GM19023 (cell line): Measurements from ENCODE around the gene HCRTR1.

ENCODE experiments used
- ATAC-seq: cut with Tn5 transposase; IDR thresholded peaks from one replicate; pipeline ENCODE4 v1.9.1; 2021; ENCODE audit warnings: mild to moderate bottlenecking, moderate library complexity; ENCODE audit not compliant: unreplicated experiment

The HCRTR1 gene

DNA sequence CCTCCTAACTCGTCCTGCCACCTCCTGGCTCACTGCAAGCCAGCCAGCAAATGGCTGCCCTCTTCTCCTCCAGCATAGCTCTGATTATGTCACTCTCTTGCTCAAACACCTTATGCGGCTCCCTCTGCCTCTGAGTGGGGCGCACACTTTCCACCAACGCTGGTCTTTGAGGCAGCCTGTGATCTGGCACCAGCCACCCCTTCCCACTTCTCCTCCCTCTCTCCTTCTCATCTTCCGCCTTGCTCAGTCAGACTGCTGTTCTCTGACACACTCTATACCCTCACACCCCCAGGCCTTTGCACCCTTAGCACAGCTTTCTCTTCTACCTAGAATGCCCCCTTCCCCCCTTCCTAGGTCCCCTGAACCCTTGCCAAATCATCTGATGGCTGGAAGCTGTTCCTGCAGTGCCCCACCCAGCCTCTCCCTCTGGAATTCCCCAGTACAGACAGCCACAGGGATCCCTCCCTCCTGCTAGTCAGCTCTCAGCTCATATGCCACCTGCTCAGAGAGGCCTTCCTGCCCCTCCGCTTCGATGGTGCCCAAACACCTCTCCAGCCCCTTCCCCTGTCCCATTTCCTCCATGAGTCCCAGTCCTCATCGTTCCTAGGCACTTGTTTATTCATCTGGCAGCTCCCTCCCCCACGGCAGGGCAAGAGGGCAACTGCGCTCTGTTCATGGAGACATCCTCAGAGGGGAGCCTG, 48.9 kb downstream of the HCRTR1 start:
- no peak for ATAC-seq

DNA sequence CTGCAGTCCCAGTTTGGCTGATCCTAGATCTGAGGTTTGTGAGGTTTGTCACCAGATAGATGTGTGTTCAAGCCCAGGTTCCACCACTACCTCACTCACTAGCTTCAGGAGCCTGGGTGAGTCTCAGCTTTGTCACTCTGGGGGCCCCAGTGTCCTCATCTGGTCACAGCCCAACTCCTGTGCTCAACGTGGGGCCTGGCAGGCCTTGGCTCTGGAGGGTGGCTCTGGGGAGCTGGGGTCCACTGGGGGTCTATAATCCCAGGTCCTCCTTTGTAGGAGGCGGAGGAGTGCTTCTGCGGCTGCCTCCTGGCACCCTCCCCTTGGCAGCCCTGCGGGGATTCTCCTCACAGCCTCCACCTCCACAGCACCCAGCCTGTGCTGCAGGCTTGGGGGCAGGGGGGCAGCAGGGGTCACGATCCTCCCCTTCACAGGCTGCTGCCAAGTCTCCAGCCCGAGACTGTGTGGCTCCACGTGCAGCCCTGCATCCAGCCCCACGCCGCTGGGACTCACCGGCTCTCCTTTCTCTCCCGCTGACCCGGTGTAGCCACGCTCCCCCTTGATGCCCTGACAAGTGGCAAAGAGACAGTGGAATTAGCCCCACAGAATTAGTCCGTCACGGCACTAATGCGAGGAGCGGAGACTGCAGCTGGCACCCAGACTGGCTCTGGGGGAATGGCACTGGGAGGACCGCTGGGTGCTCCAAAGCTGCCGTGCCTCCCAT, 49.7 kb downstream of the HCRTR1 start:
- ATAC-seq: no peak

DNA sequence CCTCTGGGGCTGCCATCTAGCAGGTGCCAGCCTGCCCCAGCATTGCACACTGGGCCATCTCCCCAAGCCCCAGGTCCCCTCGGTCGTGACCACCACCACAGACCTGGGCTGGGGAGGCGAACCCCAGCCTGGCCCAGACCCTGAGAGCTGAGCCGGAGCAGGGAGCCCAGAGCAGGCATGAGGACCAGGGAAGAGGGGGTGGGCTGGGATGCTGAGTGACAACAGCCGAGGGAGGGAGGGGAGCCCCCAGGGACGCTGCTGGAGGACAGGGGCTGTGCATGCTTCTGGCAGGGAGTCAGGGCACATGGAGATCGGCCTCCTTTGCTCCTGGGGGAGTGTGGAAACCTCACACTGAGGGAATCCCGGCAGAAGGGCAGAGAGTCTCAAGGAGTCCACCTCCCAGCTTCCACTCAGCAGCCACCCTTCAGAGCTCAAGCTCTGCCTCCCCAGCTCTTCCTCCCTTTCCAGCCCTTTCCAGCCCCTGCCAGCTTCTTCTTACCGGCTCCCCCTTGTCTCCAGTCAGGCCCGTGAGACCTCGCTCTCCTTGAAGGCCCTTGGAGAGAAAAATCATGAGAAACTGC, 50.9 kb downstream of the HCRTR1 start:
- no peak for ATAC-seq

DNA sequence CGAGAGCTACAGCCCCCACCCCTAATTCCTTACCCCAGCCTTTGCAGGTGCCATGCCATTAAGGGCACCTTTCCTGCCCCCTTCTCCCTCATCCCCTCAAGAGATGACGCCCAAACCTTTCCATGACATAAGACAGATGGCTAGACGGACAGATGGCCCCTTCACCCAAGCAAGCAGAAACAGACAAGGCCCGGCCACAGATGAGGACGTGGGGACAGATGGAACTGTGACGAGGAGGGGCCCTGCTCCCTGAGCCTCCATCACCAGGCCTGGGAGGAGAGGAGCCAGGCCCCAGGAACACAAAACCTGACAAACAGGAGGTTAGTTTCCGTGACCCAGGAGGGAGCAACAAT, 51.9 kb downstream of the HCRTR1 start:
- ATAC-seq: no peak

DNA sequence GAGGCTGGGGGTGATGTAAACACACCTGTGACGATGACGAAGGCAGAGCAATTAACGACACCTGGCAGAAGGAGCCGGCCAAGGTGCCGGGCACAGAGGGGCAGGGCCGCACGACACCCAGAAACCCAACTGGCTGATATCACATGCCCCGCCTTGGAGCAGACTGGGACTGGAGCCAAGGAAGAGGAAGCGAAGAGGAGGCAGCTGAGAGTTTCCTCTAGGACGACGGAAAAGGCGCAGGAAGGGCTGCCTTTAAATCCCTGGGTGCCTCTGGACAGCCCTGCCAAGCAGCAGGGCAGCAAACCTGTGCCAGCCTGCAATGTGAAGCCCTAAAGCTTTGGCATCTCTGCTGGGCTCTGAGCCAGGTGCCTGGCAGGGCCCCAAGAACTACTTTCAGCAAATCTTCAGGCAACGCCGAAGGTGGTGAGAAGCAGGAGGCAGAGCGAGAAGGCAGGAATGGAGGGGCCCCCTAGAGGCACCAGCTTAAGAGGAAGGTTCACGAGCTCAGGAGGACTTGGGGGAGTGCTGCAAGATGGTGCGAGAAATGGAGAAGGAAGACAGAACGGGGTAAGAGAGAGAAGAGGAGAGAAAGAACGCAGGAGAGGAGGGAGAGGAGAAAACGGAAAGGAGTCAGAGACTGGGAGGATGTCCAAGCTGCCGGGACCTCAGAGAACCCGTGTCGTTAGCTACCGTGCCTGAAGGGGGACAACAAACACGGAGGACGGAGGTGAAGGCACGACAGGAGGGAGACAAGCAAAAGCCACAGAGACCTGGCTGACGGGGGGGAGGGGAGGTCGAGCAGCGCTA, 52.5 kb downstream of the HCRTR1 start:
- ATAC-seq: no peak

DNA sequence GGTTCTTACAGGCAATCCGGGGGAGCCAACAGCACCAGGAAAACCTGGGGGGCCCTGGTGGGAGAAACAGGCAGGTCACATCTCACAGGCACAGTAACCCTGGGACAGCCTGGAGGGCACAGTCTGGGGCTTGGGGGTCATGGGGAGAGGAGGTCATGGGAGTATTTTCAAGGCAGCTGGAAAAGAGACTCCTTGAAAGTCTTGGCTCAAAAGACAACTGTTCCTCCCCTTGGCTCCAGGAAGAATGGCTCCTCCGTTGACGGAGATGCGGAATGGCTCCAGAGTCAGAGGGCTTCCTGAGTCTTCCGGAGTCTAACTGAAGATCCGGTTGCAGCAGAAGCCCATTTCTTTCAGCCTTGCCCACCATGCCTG, 53.1 kb downstream of the HCRTR1 start:
- no peak for ATAC-seq

DNA sequence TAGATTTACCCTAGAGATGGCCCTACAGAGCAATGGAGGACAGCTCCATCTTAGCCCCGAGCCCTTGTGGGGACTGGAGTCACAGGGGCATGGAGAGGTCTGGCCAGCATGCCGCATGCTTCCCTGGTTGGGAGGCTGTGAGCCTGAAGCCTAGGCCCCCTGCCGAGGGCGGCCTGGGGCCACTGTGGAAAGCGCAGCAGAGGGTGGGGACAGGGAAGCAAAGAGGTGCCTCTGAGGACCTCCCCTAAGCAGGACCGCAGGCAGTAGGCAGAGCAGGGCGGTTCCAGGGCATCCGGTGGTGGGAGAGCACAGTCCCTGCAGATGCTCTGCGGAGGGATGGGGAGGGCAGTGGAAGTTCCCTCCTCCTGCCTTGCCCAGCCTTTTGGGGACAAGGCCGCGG, 53.7 kb downstream of the HCRTR1 start:
- no peak for ATAC-seq

DNA sequence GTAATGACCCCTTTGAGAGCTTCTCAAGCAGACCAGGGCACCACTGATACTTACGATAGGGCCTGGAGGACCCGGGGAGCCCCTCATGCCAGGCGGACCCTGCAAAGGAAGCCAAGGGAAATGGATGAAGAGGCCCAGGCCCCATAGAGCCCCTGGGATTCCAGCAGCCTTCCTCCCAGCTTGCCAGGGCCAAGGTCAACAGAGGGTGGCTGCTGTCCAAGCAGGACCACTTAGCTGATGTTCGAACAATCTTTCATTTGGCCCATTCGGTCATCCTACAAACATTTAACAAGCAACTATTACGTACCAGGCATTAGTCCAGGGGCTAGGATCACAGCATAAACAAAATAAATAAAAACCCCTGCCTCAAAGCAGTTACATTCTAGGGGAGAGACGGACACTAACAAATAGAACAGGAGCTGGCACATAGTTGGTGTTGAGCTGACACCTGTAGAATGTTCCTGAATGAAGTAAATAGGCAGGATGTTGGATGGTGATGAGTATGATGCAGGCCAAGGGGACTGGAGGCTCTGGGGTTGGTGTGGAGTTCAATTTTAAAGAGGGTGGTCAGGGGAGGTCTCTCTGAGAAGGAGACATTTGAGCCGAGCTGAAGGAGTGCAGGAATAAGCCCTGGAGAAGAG, 54.2 kb downstream of the HCRTR1 start:
- no peak for ATAC-seq

DNA sequence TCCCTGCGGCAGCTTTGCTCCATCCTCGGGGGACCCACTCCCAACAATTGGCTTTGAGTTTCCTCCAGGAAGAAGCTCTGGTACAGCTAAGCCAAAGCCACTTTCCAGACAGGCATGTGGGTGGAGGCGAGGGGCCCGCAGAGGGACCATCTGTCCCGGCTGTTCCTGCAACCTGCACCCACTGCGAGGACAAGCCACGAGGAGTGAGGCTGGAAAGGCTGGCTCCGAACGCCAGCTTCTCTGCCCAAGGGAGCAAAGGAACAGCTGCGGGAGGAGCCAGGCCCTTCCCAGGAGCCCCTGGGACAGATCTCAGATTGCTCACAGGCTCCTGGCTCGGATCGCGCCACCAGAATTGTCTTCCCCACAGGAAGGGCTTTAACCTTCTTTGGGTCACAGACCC, 55.5 kb downstream of the HCRTR1 start:
- ATAC-seq: no peak

DNA sequence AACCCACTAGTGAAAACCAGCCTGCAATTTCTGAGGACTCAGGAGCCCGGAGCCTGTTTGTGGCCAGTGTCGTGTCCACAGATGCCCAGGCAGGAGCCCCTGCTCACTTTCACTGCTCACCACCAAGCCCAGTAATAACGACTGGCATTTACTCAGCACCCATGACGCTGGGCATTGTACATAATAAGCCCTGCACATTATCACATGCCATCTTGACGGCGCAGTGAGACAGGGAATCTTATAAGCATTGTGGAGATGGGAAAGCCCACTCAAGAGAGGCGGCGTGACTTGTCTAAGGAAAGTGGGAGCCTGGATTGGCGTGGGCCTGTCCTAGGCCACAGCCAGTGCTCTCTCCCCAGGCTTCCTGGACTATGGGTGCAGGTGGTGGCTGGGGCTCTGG, 55.9 kb downstream of the HCRTR1 start:
- ATAC-seq: no peak

DNA sequence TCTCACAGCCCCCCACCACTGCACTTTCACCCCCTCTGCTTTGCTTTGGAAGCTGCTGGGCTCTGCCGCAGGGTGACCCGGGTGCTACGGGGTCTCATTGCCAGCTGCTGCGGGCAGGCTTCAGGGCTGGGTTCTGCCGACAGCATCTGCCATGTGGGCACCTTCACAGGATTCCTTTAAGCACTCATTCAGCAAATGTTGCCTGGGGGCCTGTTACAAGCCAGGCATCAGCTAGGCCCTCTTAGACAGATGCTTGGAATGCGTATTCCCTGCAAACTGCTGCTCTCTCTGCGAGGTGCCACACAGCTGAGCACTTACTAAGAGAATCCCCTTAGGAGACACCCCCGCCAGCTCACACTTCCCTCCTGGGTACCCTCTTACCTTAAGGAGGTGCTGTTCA, 57.1 kb downstream of the HCRTR1 start:
- no peak for ATAC-seq

DNA sequence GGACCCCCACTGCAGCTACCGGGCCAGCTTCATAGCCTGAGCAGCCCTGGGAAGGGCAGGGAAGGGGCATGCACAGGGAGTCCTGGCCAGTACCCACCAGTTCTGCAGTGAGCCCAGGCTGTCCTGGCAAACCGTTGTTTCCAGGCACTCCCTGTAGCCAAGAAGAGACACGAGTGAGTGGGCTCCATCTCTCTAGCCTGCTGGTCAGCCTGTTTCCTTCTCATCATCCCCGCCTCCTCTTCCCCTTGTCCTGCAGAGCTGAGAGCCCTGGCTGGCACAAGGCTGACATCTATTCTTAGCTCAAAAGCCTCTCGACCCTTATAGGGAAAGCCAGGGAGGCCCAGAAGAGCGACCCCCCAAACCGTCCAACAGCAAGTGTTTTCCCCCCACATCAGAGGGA, 57.7 kb downstream of the HCRTR1 start:
- ATAC-seq: no peak

DNA sequence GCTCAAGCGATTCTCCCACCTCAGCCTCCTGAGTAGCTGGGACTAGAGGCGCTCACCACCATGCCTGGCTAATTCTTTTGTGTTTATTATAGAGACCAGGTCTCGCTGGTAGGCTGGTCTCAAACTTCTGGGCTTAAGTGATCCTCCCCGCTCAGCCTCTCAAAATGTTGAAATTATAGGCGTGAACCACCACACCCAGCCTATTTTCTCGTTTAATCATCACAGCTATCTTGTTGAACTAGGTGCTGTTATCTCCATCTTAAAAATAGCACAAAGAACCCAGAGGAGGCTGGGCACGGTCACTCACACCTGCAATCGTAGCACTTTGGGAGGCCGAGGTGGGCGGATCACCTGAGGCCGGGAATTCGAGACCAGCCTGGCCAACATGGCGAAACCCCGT, 58.3 kb downstream of the HCRTR1 start:
- no peak for ATAC-seq
